Epithelial cell of proximal tubule (primary cell): ENCODE measurements around the gene NFAT5. TPM values are rescaled to one million over a fixed set of nuclear protein-coding genes. Genes with fewer than 3 reads are reported as not detected.

Experiments used
- DNase-seq: peaks from one replicate; pipeline ENCODE4 v3.0.0-alpha.2; 2011; ENCODE audit warnings: low read depth
- H3K4me3 ChIP-seq: 2 replicates; pipeline ENCODE4 v1.5.1; 2011; ENCODE audit warnings: low read depth, mild to moderate bottlenecking, low read length
- CTCF ChIP-seq: conservative IDR thresholded peaks from 2 replicates; pipeline ENCODE4 v1.5.1; 2012; ENCODE audit warnings: low read depth, mild to moderate bottlenecking, low read length
- total RNA-seq: library from RNA; depleted of rRNA; stranded (reverse); fragments of >200 nt; gene quantifications from 2 replicates; pipeline ENCODE4 v1.2.3, GENCODE V29; 2015

Gene NFAT5
- total RNA-seq, 1 donor from 2014 or later, result 6.5 TPM

- TF ChIP-seq CTCF, result no peak
- DNase-seq, result no peak
- no peak overlapping the region for H3K4me3 ChIP-seq
These were observed 152.5 kb downstream of the NFAT5 start for GRCh38 chr16:69718111-69718764.

GRCh38 chr16:69720822-69721430 lies 155.2 kb downstream of the NFAT5 start:
- TF ChIP-seq CTCF, result no peak
- H3K4me3 ChIP-seq, result no peak overlapping the region
- no peak for DNase-seq

- TF ChIP-seq CTCF, result no peak
- DNase-seq, result no peak
- no peak overlapping the region for H3K4me3 ChIP-seq
These were observed 155.7 kb downstream of the NFAT5 start for GRCh38 chr16:69721441-69721957.

- DNase-seq, result no peak
- TF ChIP-seq CTCF, result no peak
- no peak overlapping the region for H3K4me3 ChIP-seq
These were observed 158.7 kb downstream of the NFAT5 start for GRCh38 chr16:69724414-69724873.

- H3K4me3 ChIP-seq, result peak overlapping the region; percentile 58
- no peak for DNase-seq
- no peak for TF ChIP-seq CTCF
These were observed 159.3 kb downstream of the NFAT5 start for GRCh38 chr16:69724981-69725479.

GRCh38 chr16:69725480-69726312 lies 159.9 kb downstream of the NFAT5 start:
- H3K4me3 ChIP-seq, result peak overlapping the region; percentile 58
- no peak for TF ChIP-seq CTCF
- no peak for DNase-seq
